K562 treated with DMSO at 1 percent for 4 hours (cell line): ENCODE data around the gene TMEM63C. TPM values are rescaled to one million over a fixed set of nuclear protein-coding genes. Genes with fewer than 3 reads are reported as not detected.

Experiments used
- total RNA-seq: library from RNA; unstranded; fragments of 300-600 nt; gene quantifications from 2 replicates; pipeline ENCODE4 v1.2.3, GENCODE V29; 2022; ENCODE audit not compliant: insufficient read depth

TMEM63C gene, protein sequence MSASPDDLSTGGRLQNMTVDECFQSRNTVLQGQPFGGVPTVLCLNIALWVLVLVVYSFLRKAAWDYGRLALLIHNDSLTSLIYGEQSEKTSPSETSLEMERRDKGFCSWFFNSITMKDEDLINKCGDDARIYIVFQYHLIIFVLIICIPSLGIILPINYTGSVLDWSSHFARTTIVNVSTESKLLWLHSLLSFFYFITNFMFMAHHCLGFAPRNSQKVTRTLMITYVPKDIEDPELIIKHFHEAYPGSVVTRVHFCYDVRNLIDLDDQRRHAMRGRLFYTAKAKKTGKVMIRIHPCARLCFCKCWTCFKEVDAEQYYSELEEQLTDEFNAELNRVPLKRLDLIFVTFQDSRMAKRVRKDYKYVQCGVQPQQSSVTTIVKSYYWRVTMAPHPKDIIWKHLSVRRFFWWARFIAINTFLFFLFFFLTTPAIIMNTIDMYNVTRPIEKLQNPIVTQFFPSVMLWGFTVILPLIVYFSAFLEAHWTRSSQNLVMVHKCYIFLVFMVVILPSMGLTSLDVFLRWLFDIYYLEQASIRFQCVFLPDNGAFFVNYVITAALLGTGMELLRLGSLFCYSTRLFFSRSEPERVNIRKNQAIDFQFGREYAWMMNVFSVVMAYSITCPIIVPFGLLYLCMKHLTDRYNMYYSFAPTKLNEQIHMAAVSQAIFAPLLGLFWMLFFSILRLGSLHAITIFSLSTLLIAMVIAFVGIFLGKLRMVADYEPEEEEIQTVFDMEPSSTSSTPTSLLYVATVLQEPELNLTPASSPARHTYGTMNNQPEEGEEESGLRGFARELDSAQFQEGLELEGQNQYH
- total RNA-seq, result not detected in 2 replicates

DNA sequence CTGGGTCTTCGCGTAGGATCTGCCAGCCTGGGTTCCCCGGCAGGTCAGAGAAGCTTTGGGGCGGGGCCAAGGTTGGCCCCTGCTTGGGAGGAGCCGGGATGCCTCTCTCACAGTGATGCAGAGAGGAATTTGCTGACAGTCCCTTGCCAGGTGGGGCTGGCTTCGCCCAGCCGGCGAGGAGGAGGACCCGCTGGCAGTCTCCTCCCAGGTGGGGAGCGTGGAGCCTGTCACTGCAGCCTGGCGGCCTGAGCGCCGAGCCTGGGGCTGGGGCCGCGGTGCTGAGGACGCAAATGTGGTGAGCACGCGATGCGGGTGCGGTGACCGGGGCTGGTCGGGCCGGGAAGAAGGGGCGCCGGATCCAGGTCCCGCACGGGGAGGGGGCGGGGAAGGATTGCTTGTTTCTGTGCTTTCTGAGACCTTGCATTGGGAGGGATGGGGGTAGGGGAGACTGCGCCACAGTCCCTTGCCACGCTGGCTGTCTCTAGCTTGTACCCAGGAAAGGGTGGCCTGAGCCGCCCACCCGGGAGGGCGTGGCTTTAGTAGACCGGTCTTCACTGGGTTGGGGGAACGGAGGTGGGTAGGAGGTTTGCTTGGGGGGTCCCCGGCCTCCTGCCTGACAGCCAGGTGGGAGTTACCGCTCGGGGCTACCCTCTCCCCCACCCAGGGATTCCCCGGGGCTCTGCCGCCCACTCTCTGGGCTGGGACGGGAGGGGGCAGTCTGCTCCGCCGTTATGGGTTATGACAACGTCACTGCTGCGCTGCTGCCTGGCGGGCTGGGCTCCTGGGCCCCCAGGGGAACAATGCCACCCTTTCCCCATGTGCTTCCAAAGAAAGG lies at the start of gene TMEM63C:
TSS of gene TMEM63C (plus strand) at position 196 of the 835 bp plus-strand sequence. CDS start 37,016 bp downstream, outside the sequence.

DNA sequence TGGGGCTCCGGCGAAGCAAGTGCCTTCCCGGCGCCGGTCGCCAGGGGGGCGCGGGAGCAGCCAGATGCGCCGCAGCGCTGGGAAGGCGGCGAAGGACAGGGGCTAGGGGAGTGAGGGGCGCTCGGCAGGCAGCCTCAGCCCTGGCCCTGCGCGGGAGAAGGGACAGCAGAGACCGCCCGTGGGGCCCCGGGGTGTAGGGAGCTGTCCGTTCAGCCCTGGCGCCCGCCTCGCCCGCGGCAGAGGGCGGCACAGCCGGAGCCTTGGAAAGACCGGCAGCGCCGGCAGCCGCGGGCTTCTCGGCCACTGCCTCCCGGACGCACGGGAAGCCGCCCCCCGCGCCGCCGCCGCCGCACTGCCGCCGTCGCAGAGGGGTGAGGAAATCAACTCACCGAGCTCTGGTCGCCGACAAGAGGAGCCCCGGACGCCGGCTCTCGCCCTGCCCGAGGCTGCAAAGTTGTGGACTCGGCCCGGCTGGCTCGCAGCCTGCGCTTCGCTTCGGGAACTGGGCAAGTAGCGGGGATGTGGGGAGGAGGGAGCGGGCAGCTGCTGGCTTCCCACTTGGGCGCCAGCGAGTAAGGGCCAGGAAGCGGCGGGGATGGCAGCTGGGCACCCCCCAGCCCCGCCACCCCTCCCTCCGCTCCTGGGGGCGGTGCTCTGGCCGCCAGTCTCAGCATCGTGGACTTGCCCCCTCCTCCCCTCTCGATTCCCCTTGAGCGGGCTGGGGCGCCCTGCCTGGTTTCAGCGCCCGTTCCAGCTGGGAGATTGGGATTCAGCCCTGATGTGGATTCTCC lies 40.2 kb upstream of the TMEM63C start, which contains the start of gene ZDHHC22:
TSS of gene ZDHHC22 (minus strand) at position 578 of the 791 bp plus-strand sequence. CDS start 2,053 bp downstream, outside the sequence.

DNA sequence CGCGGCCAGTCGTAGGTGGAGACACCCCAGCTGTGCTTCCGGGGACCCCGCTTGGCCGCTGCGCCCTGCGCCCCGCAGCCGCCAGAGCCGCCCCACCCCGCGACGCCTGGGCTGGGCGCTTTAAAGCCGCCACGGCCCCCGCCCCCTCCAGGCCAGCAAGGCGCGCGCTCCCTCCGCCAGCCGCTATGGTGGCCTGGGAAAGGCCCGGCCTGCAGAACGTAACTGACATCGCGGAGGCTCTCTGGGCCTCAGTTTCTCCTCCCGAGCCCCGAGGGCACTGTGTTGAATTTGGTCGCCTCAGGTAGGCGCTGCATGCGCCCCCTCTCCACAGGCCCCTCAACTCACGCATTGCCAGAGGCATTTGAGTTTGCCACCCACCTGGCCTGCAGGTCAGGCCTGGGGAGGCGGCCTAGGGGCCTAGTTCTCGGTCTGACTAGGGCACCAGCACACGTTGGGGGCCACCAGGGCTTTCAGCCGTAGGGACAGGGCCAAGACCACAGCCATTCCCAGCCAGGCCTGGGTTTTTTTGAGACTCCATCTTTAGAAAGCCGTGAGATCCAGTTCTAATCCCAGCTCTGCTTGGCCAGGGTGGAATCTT lies 89.6 kb downstream of the TMEM63C start, which contains the start of gene NGB:
TSS of gene NGB (minus strand) at position 94 of the 598 bp plus-strand sequence. CDS start 269 bp downstream, outside the sequence.

Other genes with a start within 250 kb of the TMEM63C start
- 22.7 and 28.0 TPM in 2 replicates for gene IRF2BPL, start 153.1 kb upstream of the TMEM63C start, total RNA-seq
- 4.6 and 5.6 TPM in 2 replicates for gene CIPC, start 83.5 kb upstream of the TMEM63C start, total RNA-seq
- gene ZDHHC22, start 40.0 kb upstream of the TMEM63C start, total RNA-seq, result not detected in 2 replicates
- gene NGB, start 89.4 kb downstream of the TMEM63C start, total RNA-seq, result not detected in 2 replicates
- gene POMT2, start 139.1 kb downstream of the TMEM63C start, total RNA-seq, result 7.2 and 14.4 TPM in 2 replicates
- 19.1 and 24.9 TPM in 2 replicates for gene GSTZ1, start 139.2 kb downstream of the TMEM63C start, total RNA-seq
- gene TMED8, start 195.3 kb downstream of the TMEM63C start, total RNA-seq, result 4.8 and 5.7 TPM in 2 replicates
- not detected in 2 replicates for gene SAMD15, start 195.6 kb downstream of the TMEM63C start, total RNA-seq
- 0.38 TPM in 1 of 2 replicates, not detected in the other for gene NOXRED1, start 241.7 kb downstream of the TMEM63C start, total RNA-seq